Mesodermal cell (in vitro differentiated cells): Measurements from ENCODE around the gene EGFL7.

Experiments used
- H3K27ac ChIP-seq: 2 replicates; pipeline ENCODE4 v1.7.0; 2013; ENCODE audit warnings: mild to moderate bottlenecking, low read depth, low read length, moderate library complexity; ENCODE audit not compliant: severe bottlenecking
- H3K36me3 ChIP-seq: 2 replicates; pipeline ENCODE4 v1.7.1; 2013; ENCODE audit warnings: mild to moderate bottlenecking, low read length, moderate library complexity; ENCODE audit not compliant: control insufficient read depth, insufficient read depth
- H3K4me1 ChIP-seq: one replicate; pipeline ENCODE4 v1.7.1; 2013; ENCODE audit warnings: mild to moderate bottlenecking, low read length; ENCODE audit not compliant: insufficient read depth, control insufficient read depth, poor library complexity, severe bottlenecking
- H3K4me3 ChIP-seq: 2 replicates; pipeline ENCODE4 v1.7.0; 2013; ENCODE audit warnings: low read length, control low read depth, mild to moderate bottlenecking; ENCODE audit not compliant: insufficient read depth, poor library complexity, severe bottlenecking; ENCODE audit errors: extremely low read depth
- H3K9me3 ChIP-seq: 2 replicates; pipeline ENCODE4 v1.7.1; 2013; ENCODE audit warnings: mild to moderate bottlenecking, low read length, moderate library complexity; ENCODE audit not compliant: control insufficient read depth
- WGBS, 2 experiments: methylation state at CpG; one replicate each; pipeline ENCODE4 v1.1.5; 2013; ENCODE audit warnings: missing lambda C conversion rate in 2 of 2; ENCODE audit not compliant: insufficient coverage in 2 of 2; 5-methylcytosine and 5-hydroxymethylcytosine counted together

EGFL7 gene

GRCh38 chr9:136625101-136626065, 37.3 kb upstream of the EGFL7 start:
- no peak overlapping the region for H3K27ac ChIP-seq
- H3K36me3 ChIP-seq: no peaks in the 10 kb centered on the region
- no peaks in the 10 kb centered on the region for H3K9me3 ChIP-seq
- 76 to 84% methylated on average over 15 to 19 of the region's 19 CpGs for WGBS, 2 experiments
- H3K4me3 ChIP-seq: no peak overlapping the region
- peaks cover 5% of the 10 kb centered on the region for H3K4me1 ChIP-seq

GRCh38 chr9:136626066-136626725, 36.5 kb upstream of the EGFL7 start:
- 88 to 93% methylated on average over 10 to 11 of the region's 30 CpGs for WGBS, 2 experiments
- Histone ChIP-seq H3K4me1 (peaks cover 5% of the 10 kb centered on the region), H3K4me3 (no peak overlapping the region), H3K36me3 (no peaks in the 10 kb centered on the region), H3K9me3 (no peaks in the 10 kb centered on the region), H3K27ac (no peak overlapping the region)

- Histone ChIP-seq H3K9me3 (no peaks in the 10 kb centered on the region), H3K4me3 (no peak overlapping the region), H3K27ac (no peak overlapping the region), H3K36me3 (no peaks in the 10 kb centered on the region), H3K4me1 (peaks cover 5% of the 10 kb centered on the region)
- WGBS, 2 experiments: 75 to 81% methylated on average over 22 to 23 of the region's 25 CpGs
These were observed 35.7 kb upstream of the EGFL7 start for GRCh38 chr9:136626740-136627642.

- no peak overlapping the region for H3K4me3 ChIP-seq
- peaks cover 5% of the 10 kb centered on the region for H3K4me1 ChIP-seq
- H3K27ac ChIP-seq: no peak overlapping the region
- H3K36me3 ChIP-seq: no peaks in the 10 kb centered on the region
- no peaks in the 10 kb centered on the region for H3K9me3 ChIP-seq
- 83 to 94% methylated on average over 11 to 13 of the region's 17 CpGs for WGBS, 2 experiments
These were observed 35.0 kb upstream of the EGFL7 start for GRCh38 chr9:136627703-136628102.

- H3K27ac ChIP-seq: no peak overlapping the region
- peaks cover 5% of the 10 kb centered on the region for H3K4me1 ChIP-seq
- H3K9me3 ChIP-seq: no peaks in the 10 kb centered on the region
- 92 to 94% methylated on average over 8 to 25 of the region's 26 CpGs for WGBS, 2 experiments
- H3K36me3 ChIP-seq: no peaks in the 10 kb centered on the region
- H3K4me3 ChIP-seq: no peak overlapping the region
These were observed 34.4 kb upstream of the EGFL7 start for GRCh38 chr9:136628268-136628667.

- peaks cover 5% of the 10 kb centered on the region for H3K4me1 ChIP-seq
- H3K9me3 ChIP-seq: no peaks in the 10 kb centered on the region
- H3K27ac ChIP-seq: no peak overlapping the region
- no peak overlapping the region for H3K4me3 ChIP-seq
- WGBS, 2 experiments: 88 to 91% methylated on average over 17 to 22 of the region's 22 CpGs
- no peaks in the 10 kb centered on the region for H3K36me3 ChIP-seq
These were observed 33.5 kb upstream of the EGFL7 start for GRCh38 chr9:136629001-136629878.

- H3K4me3 ChIP-seq: no peak overlapping the region
- H3K36me3 ChIP-seq: no peaks in the 10 kb centered on the region
- 32 to 44% methylated on average over 5 to 8 of the region's 19 CpGs for WGBS, 2 experiments
- H3K9me3 ChIP-seq: no peaks in the 10 kb centered on the region
- H3K27ac ChIP-seq: no peak overlapping the region
- H3K4me1 ChIP-seq: peaks cover 5% of the 10 kb centered on the region
These were observed 32.6 kb upstream of the EGFL7 start for GRCh38 chr9:136629879-136630661.

- Histone ChIP-seq H3K4me1 (peaks cover 5% of the 10 kb centered on the region), H3K9me3 (no peaks in the 10 kb centered on the region), H3K4me3 (no peak overlapping the region), H3K36me3 (no peaks in the 10 kb centered on the region), H3K27ac (no peak overlapping the region)
- 80 to 81% methylated on average over 11 to 12 of the region's 12 CpGs for WGBS, 2 experiments
These were observed 32.1 kb upstream of the EGFL7 start for GRCh38 chr9:136630662-136630992.
